Activated T-cell treated with anti-CD3 and anti-CD28 coated beads, Interleukin-2, amount 50 U/mL, for 4 hours (primary cell): ENCODE results near the gene KDM4C. TPM values are rescaled to one million over a fixed set of nuclear protein-coding genes. Genes with fewer than 3 reads are reported as not detected.

Source experiments
- ATAC-seq, 2 donors: fragments of 200-7000 bp; cut with Tn5 transposase; one replicate each; pipeline ENCODE4 v1.10.0; 2021
- DNase-seq: peaks from one replicate; pipeline ENCODE4 v3.0.0-alpha.2; 2020
- H3K27me3 Mint-ChIP-seq: one replicate; pipeline ENCODE4 v1.8.0; 2021; ENCODE audit warnings: low read depth, mixed read lengths
- H3K36me3 Mint-ChIP-seq: one replicate; pipeline ENCODE4 v1.8.0; 2022; ENCODE audit warnings: mixed read lengths; ENCODE audit not compliant: insufficient read depth
- H3K4me1 Mint-ChIP-seq: one replicate; pipeline ENCODE4 v1.8.0; 2021; ENCODE audit warnings: low read depth, mixed read lengths
- H3K4me3 Mint-ChIP-seq: one replicate; pipeline ENCODE4 v1.8.0; 2021; ENCODE audit warnings: mild to moderate bottlenecking, moderate library complexity, mixed read lengths
- H3K9me3 Mint-ChIP-seq: one replicate; pipeline ENCODE4 v1.8.0; 2021; ENCODE audit warnings: mixed read lengths
- total RNA-seq, 3 donors: library from RNA; stranded (reverse); gene quantifications; one replicate each; pipeline ENCODE4 v1.2.1, GENCODE V29; 2021

Gene KDM4C
- total RNA-seq, 3 donors from 2014 or later: 22.9 to 26.5 (median 25.6) TPM

- Mint-ChIP-seq H3K9me3 (no peaks in the 10 kb centered on the region), H3K4me1 (peaks cover 11% of the 10 kb centered on the region), H3K27me3 (no peaks in the 10 kb centered on the region), H3K4me3 (no peak overlapping the region), H3K36me3 (peaks cover 14% of the 10 kb centered on the region)
- ATAC-seq (no peak), DNase-seq (no peak)
These were observed 86.0 kb downstream of the KDM4C start for GRCh38 chr9:6843742-6844141.

GRCh38 chr9:6844267-6844666 is 86.5 kb downstream of the KDM4C start:
- Mint-ChIP-seq H3K27me3 (no peaks in the 10 kb centered on the region), H3K36me3 (peaks cover 16% of the 10 kb centered on the region), H3K9me3 (no peaks in the 10 kb centered on the region), H3K4me3 (no peak overlapping the region), H3K4me1 (peaks cover 11% of the 10 kb centered on the region)
- DNase-seq: no peak
- ATAC-seq: no peak

DNA sequence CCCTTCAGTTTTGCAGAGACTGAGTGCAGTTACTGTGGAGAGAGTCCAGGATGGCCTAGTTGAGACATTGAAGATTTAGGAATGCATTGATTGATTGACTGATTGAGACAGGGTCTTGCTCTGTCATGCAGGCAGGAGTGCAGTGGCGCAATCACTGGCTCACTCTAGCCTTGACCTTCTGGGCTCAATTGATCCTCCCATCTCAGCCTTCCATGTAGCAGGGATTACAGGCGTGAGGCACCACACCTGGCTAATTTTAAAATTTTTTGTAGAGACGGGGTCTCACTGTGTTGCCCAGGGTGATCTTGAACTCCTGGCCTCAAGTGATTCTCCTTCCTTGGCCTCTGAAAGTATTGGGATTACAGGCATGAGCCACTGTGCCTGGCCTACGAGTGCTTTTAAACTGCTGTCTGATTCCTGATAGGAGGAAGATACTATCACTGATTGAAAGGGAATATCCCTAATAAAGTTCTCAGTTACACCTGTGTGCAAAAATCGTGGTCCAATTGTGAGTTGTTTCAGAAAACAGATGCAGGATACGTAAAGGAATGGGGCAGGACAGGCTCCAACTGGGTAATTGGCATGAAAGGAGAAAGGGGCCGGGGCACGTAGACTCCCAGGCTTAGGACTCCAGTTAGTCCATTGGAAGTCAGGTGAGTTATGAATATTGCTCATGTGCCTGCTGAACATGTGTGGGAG is 87.5 kb downstream of the KDM4C start:
- Mint-ChIP-seq H3K27me3 (no peaks in the 10 kb centered on the region), H3K9me3 (no peaks in the 10 kb centered on the region), H3K4me1 (peaks cover 11% of the 10 kb centered on the region), H3K4me3 (no peak overlapping the region), H3K36me3 (peaks cover 25% of the 10 kb centered on the region)
- DNase-seq (no peak), ATAC-seq (no peak)

DNA sequence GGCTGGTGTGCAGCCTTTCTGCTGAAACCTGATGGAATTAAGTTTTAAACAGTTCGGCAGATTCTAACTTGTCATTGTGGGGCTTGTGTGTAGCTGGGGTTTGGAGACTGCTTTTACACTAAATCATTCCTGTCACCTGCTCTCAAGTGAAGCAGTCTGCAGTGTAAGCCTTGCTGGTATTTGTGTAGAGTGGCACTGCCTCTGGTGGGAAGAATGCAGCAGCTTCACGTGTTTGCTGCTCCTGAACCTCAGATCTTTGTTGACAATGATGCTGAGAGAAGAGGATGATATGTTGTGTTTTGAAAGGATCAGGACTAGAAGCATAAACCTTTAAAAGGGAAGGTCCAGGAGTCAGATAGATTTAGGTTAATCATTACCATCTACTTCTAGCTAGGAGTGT is 88.1 kb downstream of the KDM4C start:
- Mint-ChIP-seq H3K36me3 (peaks cover 23% of the 10 kb centered on the region), H3K4me1 (peaks cover 7% of the 10 kb centered on the region), H3K4me3 (no peak overlapping the region), H3K27me3 (no peaks in the 10 kb centered on the region), H3K9me3 (no peaks in the 10 kb centered on the region)
- no peak for DNase-seq
- no peak for ATAC-seq

- no peaks in the 10 kb centered on the region for H3K27me3 Mint-ChIP-seq
- H3K36me3 Mint-ChIP-seq: peaks cover 30% of the 10 kb centered on the region
- ATAC-seq: no peak
These were observed 94.6 kb downstream of the KDM4C start for GRCh38 chr9:6852243-6852963.

DNA sequence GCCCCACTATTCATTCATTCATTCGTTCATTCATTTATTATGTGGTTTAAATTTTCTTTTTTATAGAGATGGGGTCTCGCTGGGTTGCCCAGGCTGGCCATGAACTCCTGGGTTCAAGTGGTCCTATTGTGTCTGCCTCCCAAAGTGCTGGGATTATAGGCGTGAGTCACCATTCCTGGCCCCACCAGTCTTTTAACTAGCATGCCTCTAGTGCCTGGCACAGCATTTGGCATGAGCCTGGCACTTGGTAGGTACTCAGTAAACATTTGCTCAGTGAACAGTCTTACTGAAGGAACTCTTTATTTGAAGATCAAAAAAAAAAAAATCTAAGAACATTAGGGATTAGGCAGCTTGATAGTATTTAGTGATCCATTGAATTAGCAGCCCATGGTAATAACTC is 98.1 kb downstream of the KDM4C start:
- H3K27me3 Mint-ChIP-seq: no peaks in the 10 kb centered on the region
- no peak overlapping the region for H3K4me3 Mint-ChIP-seq
- no peaks in the 10 kb centered on the region for H3K9me3 Mint-ChIP-seq
- no peak for DNase-seq
- no peak for ATAC-seq
- H3K36me3 Mint-ChIP-seq: peaks cover 17% of the 10 kb centered on the region
- H3K4me1 Mint-ChIP-seq: peaks cover 3% of the 10 kb centered on the region

More at GRCh38 chr9:6852243-6852963, 94.6 kb downstream of the KDM4C start:
- H3K9me3 Mint-ChIP-seq: no peaks in the 10 kb centered on the region
- no peak overlapping the region for H3K4me3 Mint-ChIP-seq
- DNase-seq: no peak
- no peaks in the 10 kb centered on the region for H3K4me1 Mint-ChIP-seq

DNA sequence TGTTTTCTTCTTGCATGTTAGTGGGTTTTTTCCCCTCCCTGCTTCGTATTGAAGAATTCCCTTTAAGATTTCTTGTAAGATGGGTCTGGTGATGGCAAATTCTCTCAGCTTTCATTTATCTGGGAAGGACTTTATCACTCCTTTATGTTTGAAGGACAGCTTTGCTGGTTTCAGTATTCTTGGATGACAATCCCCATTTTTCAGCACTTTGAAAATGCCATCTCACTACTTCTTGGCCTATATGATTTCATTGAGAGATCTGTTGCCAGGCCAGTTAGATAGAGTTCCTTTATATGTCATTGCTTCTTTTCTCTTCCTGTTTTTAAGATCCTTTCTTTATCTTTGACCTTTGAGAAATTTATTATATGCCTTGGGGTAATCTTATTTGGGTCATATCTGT is 106.3 kb downstream of the KDM4C start:
- Mint-ChIP-seq H3K4me1 (peaks cover 9% of the 10 kb centered on the region), H3K9me3 (peaks cover 12% of the 10 kb centered on the region), H3K27me3 (no peaks in the 10 kb centered on the region), H3K36me3 (peaks cover 24% of the 10 kb centered on the region), H3K4me3 (no peak overlapping the region)
- DNase-seq: no peak
- no peak for ATAC-seq

DNA sequence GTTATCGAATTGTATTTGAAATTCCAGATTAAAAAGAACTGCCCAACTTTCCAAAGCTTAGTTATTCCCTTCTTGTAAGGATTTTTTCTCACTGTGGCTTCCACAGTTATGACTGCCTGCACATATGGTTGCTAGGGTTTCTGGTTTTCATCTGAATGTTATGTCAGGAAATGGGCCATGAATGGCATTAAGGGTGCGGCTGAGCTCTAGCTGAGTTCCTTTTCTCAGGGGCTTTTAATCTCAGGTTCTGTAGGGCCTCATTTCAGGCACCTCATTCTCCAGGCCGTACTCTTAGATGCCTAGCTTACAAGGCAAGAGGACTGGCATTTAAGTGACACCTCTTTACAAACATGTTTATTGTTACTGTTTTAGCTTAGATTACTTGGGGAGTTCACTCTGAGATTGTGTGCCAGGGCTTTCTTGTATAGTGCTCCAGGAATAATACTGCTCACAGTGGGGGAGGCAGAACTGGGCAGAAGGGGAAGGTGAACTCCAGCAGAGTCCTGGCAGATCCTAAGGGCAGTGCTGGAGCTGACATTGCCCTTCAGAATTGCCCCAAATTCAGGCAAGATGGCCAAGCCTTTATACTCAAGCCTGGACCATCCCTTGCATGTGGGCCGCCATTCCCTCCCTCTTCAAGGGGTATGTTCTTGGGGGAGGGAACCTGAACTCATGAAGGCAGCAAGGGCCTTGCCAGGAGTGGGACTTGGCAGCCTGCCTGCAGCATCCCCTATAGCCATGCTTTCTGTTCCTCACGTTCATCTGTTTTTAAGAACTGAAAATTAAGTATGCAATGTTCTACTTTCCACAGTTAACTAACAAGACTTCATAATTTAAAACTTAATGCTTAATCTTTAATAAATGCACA is 111.5 kb downstream of the KDM4C start:
- no peaks in the 10 kb centered on the region for H3K27me3 Mint-ChIP-seq
- H3K9me3 Mint-ChIP-seq: peaks cover 5% of the 10 kb centered on the region
- H3K4me1 Mint-ChIP-seq: peaks cover 37% of the 10 kb centered on the region
- ATAC-seq (no peak), DNase-seq (no peak)
- no peak overlapping the region for H3K4me3 Mint-ChIP-seq
- peaks cover 20% of the 10 kb centered on the region for H3K36me3 Mint-ChIP-seq

DNA sequence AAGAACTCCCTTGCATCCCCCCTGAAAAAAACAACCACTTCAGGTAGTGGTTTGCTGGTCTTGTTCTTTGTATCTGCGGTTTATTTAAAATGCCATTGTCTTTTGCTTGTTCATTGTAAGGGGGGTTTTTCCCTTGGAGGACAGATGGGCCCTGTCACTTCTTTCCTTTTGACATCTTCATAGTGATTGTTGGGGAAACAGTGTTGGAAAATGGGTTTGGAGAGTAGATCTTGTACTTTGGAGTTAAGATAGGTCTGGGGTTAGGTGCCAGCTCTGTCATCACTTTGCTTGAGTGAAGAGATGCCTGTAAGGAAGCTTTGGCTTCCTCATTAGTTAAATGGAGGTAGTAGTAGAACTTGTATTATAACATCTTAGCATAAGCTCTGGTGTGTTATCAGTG is 112.4 kb downstream of the KDM4C start:
- H3K9me3 Mint-ChIP-seq: no peaks in the 10 kb centered on the region
- H3K27me3 Mint-ChIP-seq: no peaks in the 10 kb centered on the region
- peaks cover 45% of the 10 kb centered on the region for H3K4me1 Mint-ChIP-seq
- ATAC-seq: no peak
- no peak for DNase-seq
- H3K36me3 Mint-ChIP-seq: peaks cover 20% of the 10 kb centered on the region
- no peak overlapping the region for H3K4me3 Mint-ChIP-seq

DNA sequence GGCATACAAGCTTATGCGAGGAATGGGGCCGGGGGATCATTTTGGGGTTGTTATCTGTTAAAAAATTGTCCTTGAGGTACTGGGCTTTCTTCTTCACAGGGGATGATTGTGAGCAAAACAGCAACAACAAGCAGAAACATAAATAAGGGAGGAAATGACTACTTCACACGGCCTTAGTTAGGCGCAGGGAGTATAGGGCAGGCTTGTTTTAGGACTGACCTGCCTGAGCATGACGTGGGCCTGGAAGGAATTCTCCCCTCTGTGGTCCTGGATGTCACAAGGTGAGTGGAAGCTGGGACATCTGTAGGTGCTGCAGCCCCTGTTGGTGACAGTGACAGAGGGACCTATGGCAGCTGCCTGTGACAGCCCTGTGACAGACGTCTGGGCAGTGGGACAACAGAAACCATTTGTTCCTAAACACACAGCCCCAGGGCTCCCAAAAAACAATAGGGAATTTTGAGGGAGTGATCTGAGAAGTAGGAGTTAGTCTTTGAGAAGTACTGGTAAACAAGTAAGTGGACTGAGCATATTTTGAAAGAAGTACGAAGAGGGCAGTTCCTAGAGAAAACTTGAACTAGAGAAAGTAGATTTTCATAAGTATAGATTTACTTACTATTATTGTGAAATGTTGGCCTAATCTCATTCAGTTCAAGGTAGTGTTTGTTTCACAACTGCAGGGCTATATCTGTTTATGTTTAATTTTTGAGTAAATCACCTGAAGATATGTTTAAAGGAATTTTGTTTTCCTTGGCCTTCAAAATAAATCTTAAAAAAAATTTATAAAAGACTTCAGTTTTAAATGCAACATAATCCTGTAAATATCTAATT is 113.1 kb downstream of the KDM4C start:
- H3K4me1 Mint-ChIP-seq: peaks cover 52% of the 10 kb centered on the region
- DNase-seq: no peak
- H3K27me3 Mint-ChIP-seq: no peaks in the 10 kb centered on the region
- peaks cover 24% of the 10 kb centered on the region for H3K36me3 Mint-ChIP-seq
- no peaks in the 10 kb centered on the region for H3K9me3 Mint-ChIP-seq
- ATAC-seq: no peak
- no peak overlapping the region for H3K4me3 Mint-ChIP-seq

DNA sequence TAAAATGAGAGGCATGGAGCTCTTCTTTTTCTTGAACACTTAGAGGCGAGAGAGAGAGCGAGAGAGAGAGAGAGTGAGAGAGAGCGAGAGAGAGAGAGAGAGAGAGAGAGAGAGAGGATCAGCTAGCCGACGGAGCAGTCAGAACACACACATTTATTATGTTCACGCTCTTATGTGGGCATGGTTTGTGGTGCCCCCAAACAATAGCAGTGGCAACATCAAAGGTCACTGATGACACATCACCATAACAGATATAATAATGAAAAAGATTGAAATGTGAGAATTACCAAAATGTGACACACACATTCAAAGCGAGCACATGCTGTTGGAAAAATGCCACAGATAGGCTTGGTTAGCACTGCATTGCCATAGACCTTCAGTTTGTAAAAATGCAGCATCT is 116.1 kb downstream of the KDM4C start:
- peak; percentile 7 for DNase-seq
- Mint-ChIP-seq H3K27me3 (no peaks in the 10 kb centered on the region), H3K36me3 (peaks cover 32% of the 10 kb centered on the region), H3K4me1 (peaks cover 57% of the 10 kb centered on the region), H3K9me3 (no peaks in the 10 kb centered on the region), H3K4me3 (no peak overlapping the region)
- peak; percentile 87 to 90 for ATAC-seq

DNA sequence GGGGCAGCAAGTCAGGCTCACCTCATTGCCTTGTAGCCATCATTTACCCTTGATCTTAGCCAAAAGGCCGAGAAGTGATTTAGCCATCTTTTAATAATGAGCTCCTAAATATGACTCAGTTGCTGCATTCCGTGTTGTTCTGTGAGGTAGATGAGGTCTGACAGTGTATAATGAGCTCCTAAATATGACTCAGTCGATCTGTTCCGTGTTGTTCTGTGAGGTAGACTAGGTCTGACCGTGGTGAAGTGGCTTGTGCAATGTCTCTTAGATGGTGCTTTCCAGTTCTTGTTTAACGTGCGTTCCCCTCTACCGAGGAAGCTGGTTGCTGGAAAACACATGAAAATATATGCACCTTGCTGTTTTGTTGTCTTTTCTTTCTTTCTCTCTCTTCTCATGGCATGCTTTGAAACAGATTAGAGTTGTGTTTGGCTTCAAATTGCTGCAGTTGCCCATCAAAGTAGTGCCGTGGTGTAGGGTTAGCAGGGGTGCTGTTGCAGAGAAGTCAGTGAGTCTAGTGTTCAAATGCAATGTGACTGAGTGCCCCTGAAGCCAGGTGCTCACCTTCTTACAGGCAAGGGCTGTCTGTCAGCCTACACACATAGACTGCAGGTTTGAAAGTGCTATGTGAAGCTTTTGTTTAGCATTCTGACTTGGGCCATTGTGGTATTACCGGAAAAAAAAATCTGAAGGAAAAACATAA is 118.6 kb downstream of the KDM4C start:
- ATAC-seq (no peak), DNase-seq (no peak)
- Mint-ChIP-seq H3K27me3 (no peaks in the 10 kb centered on the region), H3K4me1 (peaks cover 51% of the 10 kb centered on the region), H3K4me3 (no peak overlapping the region), H3K9me3 (no peaks in the 10 kb centered on the region), H3K36me3 (peaks cover 31% of the 10 kb centered on the region)

- no peaks in the 10 kb centered on the region for H3K9me3 Mint-ChIP-seq
- H3K36me3 Mint-ChIP-seq: peaks cover 37% of the 10 kb centered on the region
- no peaks in the 10 kb centered on the region for H3K27me3 Mint-ChIP-seq
- DNase-seq: no peak
- H3K4me3 Mint-ChIP-seq: no peak overlapping the region
- no peak for ATAC-seq
- peaks cover 42% of the 10 kb centered on the region for H3K4me1 Mint-ChIP-seq
These were observed 119.9 kb downstream of the KDM4C start for GRCh38 chr9:6877671-6878161.
